Lower lobe of right lung (tissue), 2 donors: ENCODE results near the gene CALHM4. TPM values are rescaled to one million over a fixed set of nuclear protein-coding genes. Genes with fewer than 3 reads are reported as not detected.

Experiments used
- ATAC-seq, 2 donors: fragments of 200-7000 bp; cut with Tn5 transposase; one replicate each; pipeline ENCODE4 v1.9.1; 2020 to 2022; ENCODE audit warnings: mild to moderate bottlenecking in 2 of 2, moderate library complexity in 2 of 2
- DNase-seq: peaks from one replicate; pipeline ENCODE4 v3.0.0-alpha.2; 2020
- H3K27ac ChIP-seq: fragments of 200-600 bp; one replicate; pipeline ENCODE4 v1.8.0; 2022
- H3K27me3 ChIP-seq: fragments of 200-600 bp; one replicate; pipeline ENCODE4 v1.8.0; 2022; ENCODE audit warnings: low read depth
- H3K36me3 ChIP-seq: fragments of 200-600 bp; one replicate; pipeline ENCODE4 v1.8.0; 2022; ENCODE audit warnings: mild to moderate bottlenecking
- H3K4me1 ChIP-seq: fragments of 200-600 bp; one replicate; pipeline ENCODE4 v1.8.0; 2022
- H3K4me3 ChIP-seq: fragments of 200-600 bp; one replicate; pipeline ENCODE4 v1.8.0; 2022; ENCODE audit warnings: mild to moderate bottlenecking
- H3K9me3 ChIP-seq: fragments of 200-600 bp; one replicate; pipeline ENCODE4 v1.8.0; 2022
- CTCF ChIP-seq: fragments of 200-600 bp; IDR thresholded peaks from one replicate; pipeline ENCODE4 v1.8.0; 2022; ENCODE audit warnings: antibody characterized with exemption, mild to moderate bottlenecking
- intact Hi-C: fragments of 100-400 bp; cut with DNase I; formaldehyde crosslinking; loops from one replicate; pipeline ENCODE4 v1.11.0; 2022
- total RNA-seq: library from RNA; stranded (reverse); fragmentation: NEBNext Ultra II Directional; extraction: Animal tissue kit (Norgen Biotek cat#: 25700); gene quantifications from one replicate; pipeline ENCODE4 v1.2.1, GENCODE V29; 2021
- donor health status: DM: no; HTN: yes; CAD: no; lungs with severe emphysema.

Gene CALHM4
- total RNA-seq, 1 donor from 2014 or later: not detected

GRCh38 chr6:116556814-116557415, 3.4 kb downstream of the CALHM4 start:
- Histone ChIP-seq H3K36me3 (no peaks in the 10 kb centered on the region), H3K4me1 (peaks cover 4% of the 10 kb centered on the region), H3K27me3 (no peaks in the 10 kb centered on the region), H3K4me3 (no peak overlapping the region), H3K9me3 (no peaks in the 10 kb centered on the region), H3K27ac (no peak overlapping the region)
- TF ChIP-seq CTCF: no peak
- ATAC-seq (no peak), DNase-seq (no peak)
- intact Hi-C loops: no loop called here

GRCh38 chr6:116557893-116558292, 4.3 kb downstream of the CALHM4 start:
- H3K27me3 ChIP-seq: no peaks in the 10 kb centered on the region
- H3K4me1 ChIP-seq: peaks cover 4% of the 10 kb centered on the region
- no peak overlapping the region for H3K27ac ChIP-seq
- intact Hi-C loops: no loop called here
- no peak for TF ChIP-seq CTCF
- no peak overlapping the region for H3K4me3 ChIP-seq
- H3K36me3 ChIP-seq: no peaks in the 10 kb centered on the region
- peak; percentile 37 to 46 for ATAC-seq
- H3K9me3 ChIP-seq: no peaks in the 10 kb centered on the region
- no peak for DNase-seq

- DNase-seq: no peak
- H3K27ac ChIP-seq: no peak overlapping the region
- H3K27me3 ChIP-seq: no peaks in the 10 kb centered on the region
- TF ChIP-seq CTCF: no peak
- no peaks in the 10 kb centered on the region for H3K9me3 ChIP-seq
- no peak overlapping the region for H3K4me3 ChIP-seq
- intact Hi-C loops: no loop called here
- no peaks in the 10 kb centered on the region for H3K36me3 ChIP-seq
- H3K4me1 ChIP-seq: peaks cover 4% of the 10 kb centered on the region
- no peak for ATAC-seq
Measured at GRCh38 chr6:116560130-116560529, 6.6 kb downstream of the CALHM4 start.

- Histone ChIP-seq H3K27ac (no peak overlapping the region), H3K4me3 (no peak overlapping the region), H3K9me3 (no peaks in the 10 kb centered on the region), H3K36me3 (no peaks in the 10 kb centered on the region), H3K27me3 (no peaks in the 10 kb centered on the region), H3K4me1 (peaks cover 4% of the 10 kb centered on the region)
- peak; percentile 94 for TF ChIP-seq CTCF
- intact Hi-C loops: no loop called here
- peak; percentile 83 to 88 for ATAC-seq
- peak; percentile 70 for DNase-seq
Measured at GRCh38 chr6:116561377-116562018, 7.9 kb downstream of the CALHM4 start.

- H3K27ac ChIP-seq: no peak overlapping the region
- no peaks in the 10 kb centered on the region for H3K27me3 ChIP-seq
- H3K9me3 ChIP-seq: no peaks in the 10 kb centered on the region
- TF ChIP-seq CTCF: no peak
- H3K4me1 ChIP-seq: peaks cover 4% of the 10 kb centered on the region
- no peak for DNase-seq
- H3K4me3 ChIP-seq: no peak overlapping the region
- no peaks in the 10 kb centered on the region for H3K36me3 ChIP-seq
- no peak for ATAC-seq
- intact Hi-C loops: no loop called here
Measured at GRCh38 chr6:116562019-116562403, 8.5 kb downstream of the CALHM4 start.
